Epithelial cell of proximal tubule (primary cell): ENCODE results near the gene GULP1. TPM values are rescaled to one million over a fixed set of nuclear protein-coding genes. Genes with fewer than 3 reads are reported as not detected.

Experiments
- DNase-seq: peaks from one replicate; pipeline ENCODE4 v3.0.0-alpha.2; 2011; ENCODE audit warnings: low read depth
- H3K4me3 ChIP-seq: 2 replicates; pipeline ENCODE4 v1.5.1; 2011; ENCODE audit warnings: low read depth, mild to moderate bottlenecking, low read length
- total RNA-seq: library from RNA; depleted of rRNA; stranded (reverse); fragments of >200 nt; gene quantifications from 2 replicates; pipeline ENCODE4 v1.2.3, GENCODE V29; 2015
- TF ChIP-seq, protein P1 (sequence below): conservative IDR thresholded peaks from 2 replicates; pipeline ENCODE4 v1.5.1; 2012; ENCODE audit warnings: low read depth, mild to moderate bottlenecking, low read length

GULP1 gene
- total RNA-seq, 1 donor from 2014 or later, result 66.1 TPM

- TF ChIP-seq, protein P1, sequence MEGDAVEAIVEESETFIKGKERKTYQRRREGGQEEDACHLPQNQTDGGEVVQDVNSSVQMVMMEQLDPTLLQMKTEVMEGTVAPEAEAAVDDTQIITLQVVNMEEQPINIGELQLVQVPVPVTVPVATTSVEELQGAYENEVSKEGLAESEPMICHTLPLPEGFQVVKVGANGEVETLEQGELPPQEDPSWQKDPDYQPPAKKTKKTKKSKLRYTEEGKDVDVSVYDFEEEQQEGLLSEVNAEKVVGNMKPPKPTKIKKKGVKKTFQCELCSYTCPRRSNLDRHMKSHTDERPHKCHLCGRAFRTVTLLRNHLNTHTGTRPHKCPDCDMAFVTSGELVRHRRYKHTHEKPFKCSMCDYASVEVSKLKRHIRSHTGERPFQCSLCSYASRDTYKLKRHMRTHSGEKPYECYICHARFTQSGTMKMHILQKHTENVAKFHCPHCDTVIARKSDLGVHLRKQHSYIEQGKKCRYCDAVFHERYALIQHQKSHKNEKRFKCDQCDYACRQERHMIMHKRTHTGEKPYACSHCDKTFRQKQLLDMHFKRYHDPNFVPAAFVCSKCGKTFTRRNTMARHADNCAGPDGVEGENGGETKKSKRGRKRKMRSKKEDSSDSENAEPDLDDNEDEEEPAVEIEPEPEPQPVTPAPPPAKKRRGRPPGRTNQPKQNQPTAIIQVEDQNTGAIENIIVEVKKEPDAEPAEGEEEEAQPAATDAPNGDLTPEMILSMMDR, result no peak
- DNase-seq, result no peak
- H3K4me3 ChIP-seq, result no peak overlapping the region
Measured at GRCh38 chr2:188320861-188321260, 29.2 kb downstream of the GULP1 start.

DNA sequence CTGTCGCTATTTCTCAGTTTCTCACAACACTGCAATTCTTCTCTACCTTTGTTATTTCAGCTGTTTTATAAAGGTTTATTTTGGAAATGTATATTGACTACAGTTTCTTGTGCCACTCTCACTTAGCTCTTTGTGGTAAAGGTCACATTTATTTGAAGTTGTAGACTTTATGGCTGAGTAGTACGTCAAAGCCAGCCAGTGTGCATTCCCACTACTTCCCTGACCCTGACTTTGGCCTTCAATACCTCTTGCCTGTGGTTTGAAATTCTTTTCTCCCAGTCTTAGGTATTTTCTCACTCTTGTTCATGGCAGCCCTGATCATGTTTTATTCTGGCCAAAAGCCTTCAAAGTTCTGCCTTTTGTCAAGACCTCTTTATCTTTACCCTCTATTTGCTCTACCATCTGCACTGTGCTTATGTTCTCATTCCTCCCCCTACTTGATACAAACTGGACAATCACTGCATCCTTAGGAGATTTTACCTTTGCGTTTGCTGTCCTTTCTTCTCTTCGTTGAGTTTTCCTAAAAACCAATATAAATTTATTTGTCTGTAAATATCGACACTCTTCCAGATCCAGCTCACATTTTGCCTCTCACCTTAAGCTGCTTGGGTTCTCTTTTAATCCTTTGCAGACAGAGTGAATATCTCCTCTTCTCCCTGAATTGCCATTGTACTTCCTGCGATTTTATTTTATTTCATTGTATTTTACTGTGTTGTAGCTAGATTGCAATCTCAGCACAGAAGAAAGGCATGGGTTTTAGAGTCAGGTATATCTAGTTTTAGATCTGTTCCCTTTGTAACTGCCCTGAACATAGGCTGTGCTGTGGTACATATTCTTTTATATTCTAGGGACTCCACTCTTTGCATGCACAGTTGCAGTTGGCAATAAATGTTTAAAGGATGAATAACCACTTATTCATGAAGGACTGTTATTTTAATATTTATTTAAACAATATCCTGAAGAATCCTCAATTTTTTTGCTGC, 31.2 kb downstream of the GULP1 start:
- TF ChIP-seq, protein P1, result no peak
- no peak for DNase-seq
- H3K4me3 ChIP-seq, result no peak overlapping the region

DNA sequence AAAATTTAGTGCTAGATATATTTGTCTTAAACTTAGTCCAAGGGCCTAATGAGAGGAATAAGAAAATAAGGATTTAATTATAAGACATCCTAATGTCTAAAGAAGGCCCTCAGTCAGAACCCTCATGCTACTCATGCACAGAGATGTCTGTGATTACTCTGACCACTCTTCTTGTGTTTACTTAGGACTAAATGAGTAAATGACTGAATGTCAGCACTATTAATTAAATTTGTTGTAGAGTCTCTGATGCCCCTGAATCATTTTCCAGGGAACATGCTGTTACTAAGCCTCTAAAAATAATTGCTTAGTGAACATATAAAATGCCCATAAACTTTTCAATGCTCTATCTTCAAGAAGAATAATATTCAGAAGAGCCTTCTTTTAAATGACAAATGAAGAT, 32.4 kb downstream of the GULP1 start:
- TF ChIP-seq, protein P1, result no peak
- H3K4me3 ChIP-seq, result no peak overlapping the region
- DNase-seq, result no peak

DNA sequence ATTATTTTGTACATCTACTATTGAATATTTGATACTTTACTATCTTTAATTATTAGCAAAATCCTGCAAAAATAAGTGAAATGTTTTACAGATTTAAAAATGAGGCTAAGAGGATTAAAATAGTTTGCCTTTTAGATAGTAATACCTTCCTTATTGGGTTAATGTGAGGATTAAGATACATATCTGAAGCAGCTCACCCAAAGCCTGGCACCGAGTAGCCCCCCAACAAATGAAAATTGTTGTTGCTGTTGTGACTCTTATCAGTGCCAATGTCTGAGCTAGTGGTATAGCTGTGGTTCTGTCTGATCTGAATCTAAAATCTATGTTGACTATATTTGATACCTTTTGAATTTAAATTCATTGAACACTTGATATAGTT, 34.6 kb downstream of the GULP1 start:
- TF ChIP-seq, protein P1, result no peak
- no peak for DNase-seq
- no peak overlapping the region for H3K4me3 ChIP-seq

DNA sequence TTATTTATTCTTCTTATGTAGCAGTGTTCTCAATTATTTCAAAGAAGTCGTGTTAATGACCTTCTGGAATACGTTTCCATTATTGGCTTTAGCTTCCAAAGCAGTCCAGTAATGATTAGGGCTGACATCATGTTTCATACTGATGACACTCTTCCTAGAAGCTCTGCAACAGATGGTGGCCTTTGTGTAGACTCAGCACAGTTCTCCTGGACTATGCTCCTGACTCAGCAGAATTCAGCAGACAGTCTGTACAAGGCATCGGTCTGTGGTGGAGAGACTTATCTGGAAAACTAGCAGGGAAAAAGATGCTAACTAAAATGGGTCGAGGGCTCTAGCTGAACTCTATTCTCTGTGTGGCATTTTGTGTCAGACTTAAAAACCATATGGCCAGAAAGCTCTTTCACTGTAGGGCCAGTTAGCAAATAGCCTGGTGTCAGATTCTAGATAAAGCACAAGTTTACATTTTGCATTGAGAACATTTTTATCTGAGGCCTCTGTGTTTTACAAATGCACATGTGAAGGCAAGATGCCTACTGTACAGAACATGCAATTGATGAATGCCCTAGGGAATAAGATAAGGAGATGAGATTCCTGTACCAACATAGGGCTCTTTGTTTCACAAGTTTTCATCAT, 35.1 kb downstream of the GULP1 start:
- TF ChIP-seq, protein P1, result no peak
- H3K4me3 ChIP-seq, result no peak overlapping the region
- no peak for DNase-seq

GRCh38 chr2:188327518-188328213, 36.0 kb downstream of the GULP1 start:
- no peak for DNase-seq
- TF ChIP-seq, protein P1, result no peak
- no peak overlapping the region for H3K4me3 ChIP-seq
